GM21381 (cell line): Measurements from ENCODE around the gene FCRLA.
A peak's percentile ranks its signal among the peaks of the same experiment; 100 is the strongest.
"Not testable (repeated sequence)": the region's sequence is repeated elsewhere in the genome, so short reads cannot be mapped to it uniquely, and the experiment has no call there.

Experiments
- ATAC-seq: cut with Tn5 transposase; IDR thresholded peaks from one replicate; pipeline ENCODE4 v1.9.1; 2021; ENCODE audit warnings: mild to moderate bottlenecking, moderate library complexity; ENCODE audit not compliant: unreplicated experiment

Gene FCRLA

GRCh38 chr1:161702250-161702649 is 4.8 kb upstream of the FCRLA start:
- no peak for ATAC-seq

DNA sequence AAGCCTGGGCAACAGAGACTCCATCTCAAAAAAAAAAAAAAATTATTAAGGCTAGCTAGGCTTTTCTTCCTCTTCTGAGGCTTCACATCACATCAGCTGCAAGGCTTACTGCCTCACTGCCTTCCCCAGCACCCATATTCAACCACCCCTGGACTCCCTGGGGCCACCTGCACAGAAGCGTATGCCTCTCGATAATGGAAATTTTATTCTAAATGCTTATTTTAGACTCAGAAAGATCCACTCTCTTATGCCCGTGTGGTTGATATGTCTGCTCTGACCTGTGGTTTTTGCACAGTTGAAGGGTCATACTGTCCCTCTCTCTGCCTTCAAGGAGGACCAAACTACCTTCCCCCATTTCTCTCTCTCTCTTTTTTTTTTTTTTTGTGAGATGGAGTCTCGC is 1.5 kb upstream of the FCRLA start:
- no peak for ATAC-seq

- no peak for ATAC-seq
Observed at GRCh38 chr1:161706113-161706481, 932 bp upstream of the FCRLA start.

GRCh38 chr1:161707503-161707902 is 474 bp downstream of the FCRLA start:
- ATAC-seq = no peak

GRCh38 chr1:161709373-161709772 is 2.3 kb downstream of the FCRLA start:
- no peak for ATAC-seq

DNA sequence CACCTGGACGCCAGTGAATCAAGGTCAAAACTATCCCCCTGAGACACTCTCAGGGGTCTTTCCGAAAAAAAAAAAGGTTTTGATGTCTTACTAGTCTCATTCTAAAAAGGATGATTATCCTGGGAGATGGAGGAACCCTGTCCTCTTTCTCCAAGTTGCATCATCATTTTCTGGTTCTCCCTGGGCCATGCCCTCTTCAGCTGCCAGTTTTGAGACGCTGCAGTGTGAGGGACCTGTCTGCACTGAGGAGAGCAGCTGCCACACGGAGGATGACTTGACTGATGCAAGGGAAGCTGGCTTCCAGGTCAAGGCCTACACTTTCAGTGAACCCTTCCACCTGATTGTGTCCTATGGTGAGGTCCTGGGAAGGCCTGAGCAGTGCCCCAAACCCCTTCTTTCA is 3.5 kb downstream of the FCRLA start:
- ATAC-seq = no peak

DNA sequence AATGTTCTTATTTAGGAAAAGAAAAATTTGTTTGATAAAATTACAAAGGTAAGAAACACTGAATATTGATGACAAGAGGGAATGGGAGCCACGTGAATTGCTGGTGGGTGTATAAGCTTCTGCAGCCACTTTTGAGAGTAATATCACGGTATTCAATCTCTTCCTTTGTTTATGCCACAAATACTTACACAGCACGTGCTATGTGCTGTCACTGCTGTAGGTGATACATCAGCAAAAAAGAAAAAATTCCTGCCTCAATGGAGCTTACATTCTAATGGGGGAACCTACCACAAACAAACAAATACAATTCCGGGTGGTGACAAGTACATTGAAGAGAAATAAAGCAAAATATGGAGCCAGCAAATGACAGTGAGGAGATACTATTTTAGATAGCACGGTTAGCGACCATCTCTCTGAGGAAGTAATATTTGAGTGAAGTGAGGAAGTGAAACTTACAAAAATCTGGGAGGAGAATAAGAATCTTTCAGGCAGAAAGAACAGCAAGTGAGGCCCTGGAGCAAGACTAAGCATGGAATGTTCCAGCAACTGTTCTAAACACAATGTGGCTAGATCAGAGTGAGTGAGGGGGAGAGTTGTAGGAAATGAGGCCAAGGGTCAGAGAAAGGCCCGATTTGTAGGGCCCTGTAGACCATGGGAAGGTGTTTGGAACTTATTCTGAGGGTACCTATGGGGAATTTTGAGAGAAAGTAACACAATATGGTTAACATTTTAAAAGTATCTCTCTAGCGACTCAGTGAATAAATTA is 11.7 kb downstream of the FCRLA start:
- no peak for ATAC-seq

- ATAC-seq = no peak
Observed at GRCh38 chr1:161719325-161719611, 12.2 kb downstream of the FCRLA start.

GRCh38 chr1:161720422-161720821 is 13.4 kb downstream of the FCRLA start:
- ATAC-seq = no peak

DNA sequence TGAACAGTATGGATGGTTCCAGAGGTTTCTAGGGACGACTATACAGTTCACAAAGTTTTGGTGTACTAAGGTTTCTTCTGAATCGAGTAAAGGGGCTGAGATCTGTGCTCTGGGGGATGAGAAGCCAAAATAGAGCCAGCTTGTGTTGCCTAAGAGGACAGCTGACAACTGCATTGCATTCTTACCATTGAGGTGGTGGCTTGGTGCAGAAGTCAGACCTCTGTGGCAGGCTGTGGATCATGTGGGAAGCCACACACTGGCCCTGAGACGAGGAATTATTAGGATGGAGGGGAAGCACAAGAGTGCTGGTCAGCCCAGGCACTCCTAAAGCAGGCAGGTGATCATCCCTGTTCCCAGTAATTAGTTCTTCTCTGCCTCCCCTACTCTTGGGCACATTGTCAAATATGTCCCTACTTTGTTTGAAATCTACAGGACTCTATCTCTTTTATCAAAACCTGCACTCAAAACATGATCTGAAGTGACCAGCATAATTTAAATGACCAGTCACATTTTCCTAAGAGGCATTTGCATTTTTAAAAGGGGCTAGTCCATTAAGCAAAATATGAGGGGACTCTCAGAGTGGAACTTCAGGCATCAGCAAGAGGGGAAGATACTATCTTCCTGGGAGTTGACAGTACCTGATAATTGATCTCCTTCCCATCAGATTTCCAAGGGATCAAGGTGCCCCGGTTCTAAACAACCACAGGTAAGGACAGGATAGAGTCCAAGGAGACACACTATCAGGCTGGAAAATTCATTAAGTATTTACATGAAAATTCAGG is 14.1 kb downstream of the FCRLA start, which contains the start of gene FCRLB:
Gene FCRLB, plus strand, starts transcription at position 589 of the 782 bp plus-strand sequence. CDS start 1,129 bp downstream, outside the sequence.
- ATAC-seq = no peak

- no peak for ATAC-seq
Observed at GRCh38 chr1:161721738-161722343, 14.8 kb downstream of the FCRLA start.

- ATAC-seq = no peak
Observed at GRCh38 chr1:161722406-161722805, 15.4 kb downstream of the FCRLA start.

GRCh38 chr1:161723459-161724141 is 16.6 kb downstream of the FCRLA start:
- ATAC-seq = no peak

GRCh38 chr1:161725258-161725907 is 18.4 kb downstream of the FCRLA start:
- ATAC-seq = not testable (repeated sequence)

DNA sequence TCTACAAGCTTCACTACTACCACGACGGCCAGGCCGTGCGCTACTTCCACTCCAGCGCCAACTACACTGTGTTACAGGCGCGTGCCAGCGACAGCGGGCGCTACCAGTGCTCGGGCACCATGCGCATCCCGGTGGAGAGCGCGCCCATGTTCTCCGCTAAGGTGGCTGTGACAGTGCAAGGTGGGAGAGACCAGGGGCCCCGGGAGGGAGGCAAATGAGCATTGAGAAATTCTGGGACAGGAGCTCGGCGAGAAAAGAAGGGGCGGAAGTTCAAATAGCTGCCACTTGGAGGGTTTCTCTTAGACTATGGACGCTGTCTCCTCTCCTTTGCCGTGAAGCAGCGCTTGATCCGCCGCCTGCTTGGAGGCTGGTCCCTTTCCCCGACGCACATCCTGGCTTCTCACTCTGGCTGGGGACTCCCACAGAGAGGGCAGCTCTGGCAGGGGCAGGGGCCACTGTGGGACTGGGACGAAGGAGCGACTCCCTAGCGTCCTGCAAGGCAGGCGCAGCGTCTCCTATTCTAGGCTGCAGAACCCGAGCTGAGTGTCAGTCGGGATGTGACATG is 19.0 kb downstream of the FCRLA start:
- peak; percentile 20 for ATAC-seq

GRCh38 chr1:161726473-161727255 is 19.6 kb downstream of the FCRLA start:
- ATAC-seq = peak; percentile 51

- no peak for ATAC-seq
Observed at GRCh38 chr1:161727256-161727924, 20.4 kb downstream of the FCRLA start.

DNA sequence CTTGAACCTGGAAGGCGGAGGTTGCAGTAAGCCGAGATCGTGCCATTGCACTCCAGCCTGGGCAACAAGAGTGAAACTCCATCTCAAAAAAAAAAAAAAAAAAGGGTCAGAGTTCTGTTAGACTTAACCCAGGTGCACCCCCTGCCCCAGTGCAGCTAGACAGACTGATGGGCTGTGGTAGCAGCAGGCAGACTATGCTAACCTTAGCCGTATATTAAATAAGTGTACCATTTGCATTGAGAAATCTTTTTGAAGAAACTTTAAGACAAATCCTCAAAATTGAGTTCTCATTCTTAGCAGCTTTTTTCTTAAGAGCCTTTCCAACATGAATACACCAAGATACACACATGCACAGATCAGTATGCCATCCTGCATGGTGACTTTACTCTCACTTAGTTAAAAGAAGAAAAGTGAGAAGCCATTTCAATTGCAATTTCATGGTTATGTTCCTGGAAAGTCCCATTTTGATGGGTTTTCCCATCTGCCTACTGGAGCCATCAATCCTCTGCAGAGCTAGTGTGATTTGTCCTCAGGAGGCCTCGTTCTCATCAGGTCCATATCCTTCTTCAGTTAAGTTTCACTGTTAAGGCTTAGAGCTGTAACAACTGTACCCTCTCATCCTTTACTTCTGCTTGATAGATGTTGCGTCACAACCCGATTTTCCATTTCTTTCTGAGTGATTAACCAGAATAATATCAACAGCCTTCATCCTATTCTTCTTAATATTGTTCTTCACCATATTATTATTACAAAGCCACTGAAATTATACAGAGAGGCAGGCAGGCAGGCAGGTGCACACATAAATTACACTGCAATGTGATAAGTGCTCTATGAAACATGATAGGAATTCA is 21.6 kb downstream of the FCRLA start:
- ATAC-seq = no peak
